GM21529 (cell line): ENCODE data around the gene OR5AC2.

Source experiments
- ATAC-seq: cut with Tn5 transposase; IDR thresholded peaks from one replicate; pipeline ENCODE4 v1.9.1; 2021; ENCODE audit not compliant: unreplicated experiment

The OR5AC2 gene, protein sequence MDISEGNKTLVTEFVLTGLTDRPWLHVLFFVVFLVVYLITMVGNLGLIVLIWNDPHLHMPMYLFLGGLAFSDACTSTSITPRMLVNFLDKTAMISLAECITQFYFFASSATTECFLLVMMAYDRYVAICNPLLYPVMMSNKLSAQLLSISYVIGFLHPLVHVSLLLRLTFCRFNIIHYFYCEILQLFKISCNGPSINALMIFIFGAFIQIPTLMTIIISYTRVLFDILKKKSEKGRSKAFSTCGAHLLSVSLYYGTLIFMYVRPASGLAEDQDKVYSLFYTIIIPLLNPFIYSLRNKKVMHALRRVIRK

GRCh38 chr3:98086873-98087272 is at the start of gene OR5AC2:
Gene OR5AC2 (plus strand): TSS chr3:98087173. CDS start chr3:98087173, 0 bp downstream.
- no peak for ATAC-seq

GRCh38 chr3:98038286-98038685 is 48.7 kb upstream of the OR5AC2 start:
- no peak for ATAC-seq

- no peak for ATAC-seq
These were observed 48.1 kb upstream of the OR5AC2 start for GRCh38 chr3:98038876-98039275.

DNA sequence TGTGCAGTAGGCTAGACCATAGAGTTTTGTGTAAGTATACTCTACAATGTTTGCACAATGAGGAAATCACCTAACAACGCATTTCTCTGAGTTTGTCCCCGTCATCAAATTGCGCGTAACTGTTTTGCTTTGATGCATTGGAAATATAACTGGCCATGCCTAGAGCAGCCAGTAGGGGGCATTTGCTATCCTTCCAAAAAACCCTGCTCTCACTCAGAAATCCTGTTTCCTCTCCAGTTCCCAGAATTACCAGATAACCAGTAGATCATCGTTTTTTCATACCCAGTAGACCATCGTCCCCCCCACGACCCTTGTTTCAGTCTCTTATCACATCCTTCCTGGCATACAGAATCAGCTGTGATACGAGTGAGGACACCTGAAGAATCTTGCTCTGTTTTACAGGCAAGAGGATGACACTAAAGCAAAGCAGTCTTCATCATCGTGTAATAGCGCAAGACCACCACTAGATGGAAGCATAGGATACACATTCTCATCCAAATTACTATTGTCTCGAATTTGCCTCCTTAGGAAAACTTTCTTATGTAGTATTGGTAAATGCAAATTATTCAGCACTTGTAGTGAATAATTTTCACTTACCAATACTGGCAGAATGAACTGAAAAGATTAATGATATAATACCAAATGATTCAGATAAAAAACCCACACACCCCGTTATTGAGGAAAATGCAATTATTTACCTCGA is 47.5 kb upstream of the OR5AC2 start:
- ATAC-seq: peak; percentile 96

GRCh38 chr3:98041350-98041749 is 45.6 kb upstream of the OR5AC2 start:
- no peak for ATAC-seq

DNA sequence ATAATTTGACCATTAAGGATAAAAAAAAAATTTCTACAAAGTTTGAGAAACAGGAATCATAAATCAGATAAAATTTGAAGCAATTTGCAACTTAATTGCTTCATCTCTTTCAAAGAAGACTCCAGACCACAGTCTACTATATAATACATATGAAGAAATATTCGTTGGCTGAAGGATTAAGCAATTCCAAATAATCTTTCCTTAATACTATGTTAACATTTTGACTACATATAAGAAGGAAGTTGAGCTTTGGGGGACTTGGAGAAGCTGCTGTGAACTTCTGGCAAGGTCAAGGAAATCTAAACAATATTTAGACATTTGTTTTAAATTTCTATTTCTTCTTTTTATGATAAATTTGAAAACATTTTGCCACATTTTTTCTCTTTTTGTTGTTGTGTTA is 38.4 kb upstream of the OR5AC2 start:
- no peak for ATAC-seq

DNA sequence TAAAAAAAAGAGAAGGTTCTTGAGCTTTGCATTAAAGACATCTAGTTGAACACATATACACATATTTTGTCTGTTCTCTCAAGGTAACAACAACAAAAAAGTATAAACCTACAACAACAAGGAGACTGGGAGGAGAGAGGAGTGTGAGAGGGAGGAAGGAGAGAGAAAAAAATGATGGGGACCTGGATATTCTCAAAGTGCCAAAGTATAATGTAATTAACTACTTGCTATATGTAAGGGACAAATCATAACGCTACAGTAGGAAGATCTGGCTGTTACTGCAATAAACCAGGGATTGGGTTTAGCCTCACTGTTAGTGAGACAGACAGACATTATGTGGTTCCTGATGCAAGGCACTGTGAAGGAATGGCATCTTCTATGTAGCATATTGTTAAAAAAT is 37.7 kb upstream of the OR5AC2 start:
- ATAC-seq: no peak

- ATAC-seq: no peak
These were observed 30.9 kb upstream of the OR5AC2 start for GRCh38 chr3:98056035-98056434.

- no peak for ATAC-seq
These were observed 29.3 kb upstream of the OR5AC2 start for GRCh38 chr3:98057631-98058030.

DNA sequence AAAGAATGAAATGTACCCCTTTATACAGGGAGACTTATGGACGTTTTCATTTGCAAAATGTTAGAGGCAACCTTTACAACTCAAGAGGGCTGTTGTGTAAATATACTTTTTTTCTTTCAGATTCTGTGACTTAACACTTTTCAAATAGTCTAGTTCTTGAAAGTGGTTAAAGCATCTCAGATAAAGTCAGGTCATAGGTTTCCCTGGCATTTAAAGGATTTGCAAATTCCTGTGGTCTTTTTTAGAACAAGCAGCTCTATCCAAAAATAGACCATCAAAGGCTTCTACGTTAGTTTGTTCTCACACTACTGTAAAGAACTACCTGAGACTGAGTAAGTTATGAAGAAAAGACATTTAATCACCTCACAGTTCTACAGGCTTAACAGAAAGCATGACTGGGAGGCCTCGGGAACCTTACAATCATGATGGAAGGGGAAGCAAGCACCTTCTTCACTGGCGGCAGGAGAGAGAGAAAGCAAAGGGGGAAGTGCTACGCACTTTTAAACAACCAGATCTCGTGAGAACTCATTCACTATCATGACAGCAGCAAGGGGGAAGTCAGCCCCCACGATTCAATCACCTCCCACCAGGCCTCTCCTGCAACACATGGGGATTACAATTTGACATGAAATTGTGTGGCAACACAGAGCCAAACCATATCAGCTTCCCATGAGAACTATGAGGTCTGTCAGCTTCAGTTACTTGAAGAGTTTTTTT is 28.6 kb upstream of the OR5AC2 start:
- no peak for ATAC-seq

- ATAC-seq: no peak
These were observed 18.1 kb upstream of the OR5AC2 start for GRCh38 chr3:98068824-98069223.

DNA sequence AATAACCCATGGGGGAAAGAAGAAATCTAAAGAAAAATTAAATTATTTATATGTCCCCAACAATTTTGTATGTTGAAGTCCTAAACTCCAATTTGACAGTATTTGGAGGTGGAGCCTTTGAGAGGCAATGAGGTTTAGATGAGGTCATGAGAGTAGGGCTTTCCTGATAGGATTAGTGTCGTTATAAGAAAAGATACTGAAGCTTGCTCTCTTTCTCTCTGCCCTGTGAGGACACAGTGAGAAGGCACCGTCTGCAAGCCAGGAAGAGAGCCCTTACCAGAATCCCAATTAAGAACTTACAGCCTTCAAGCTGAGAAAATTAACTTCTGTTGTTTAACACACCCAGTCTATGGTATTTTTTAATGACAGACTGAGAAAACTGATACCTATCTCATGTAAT is 16.1 kb upstream of the OR5AC2 start:
- no peak for ATAC-seq

DNA sequence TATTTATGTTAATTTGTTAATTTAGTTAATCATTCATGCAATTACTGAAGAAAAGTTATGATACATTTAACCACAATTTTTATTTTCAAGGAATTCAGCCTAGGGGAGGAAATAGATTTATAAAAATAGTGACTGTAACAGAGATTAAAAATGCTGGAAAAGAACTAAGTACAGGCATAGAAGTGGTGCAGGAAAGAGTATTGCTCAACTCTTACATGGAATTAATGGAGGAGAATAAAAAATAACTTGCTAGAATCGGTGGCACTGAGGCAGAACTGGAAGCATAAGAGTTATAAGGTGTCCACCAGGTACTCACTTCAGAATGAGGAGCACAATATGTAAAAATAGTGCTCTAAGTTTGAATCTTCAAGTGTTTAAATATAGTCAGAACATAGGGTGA is 13.5 kb upstream of the OR5AC2 start:
- no peak for ATAC-seq

- no peak for ATAC-seq
These were observed 8.9 kb downstream of the OR5AC2 start for GRCh38 chr3:98095882-98096281.

- ATAC-seq: no peak
These were observed 12.9 kb downstream of the OR5AC2 start for GRCh38 chr3:98099848-98100247.

- ATAC-seq: no peak
These were observed 21.2 kb downstream of the OR5AC2 start for GRCh38 chr3:98108162-98108561.

DNA sequence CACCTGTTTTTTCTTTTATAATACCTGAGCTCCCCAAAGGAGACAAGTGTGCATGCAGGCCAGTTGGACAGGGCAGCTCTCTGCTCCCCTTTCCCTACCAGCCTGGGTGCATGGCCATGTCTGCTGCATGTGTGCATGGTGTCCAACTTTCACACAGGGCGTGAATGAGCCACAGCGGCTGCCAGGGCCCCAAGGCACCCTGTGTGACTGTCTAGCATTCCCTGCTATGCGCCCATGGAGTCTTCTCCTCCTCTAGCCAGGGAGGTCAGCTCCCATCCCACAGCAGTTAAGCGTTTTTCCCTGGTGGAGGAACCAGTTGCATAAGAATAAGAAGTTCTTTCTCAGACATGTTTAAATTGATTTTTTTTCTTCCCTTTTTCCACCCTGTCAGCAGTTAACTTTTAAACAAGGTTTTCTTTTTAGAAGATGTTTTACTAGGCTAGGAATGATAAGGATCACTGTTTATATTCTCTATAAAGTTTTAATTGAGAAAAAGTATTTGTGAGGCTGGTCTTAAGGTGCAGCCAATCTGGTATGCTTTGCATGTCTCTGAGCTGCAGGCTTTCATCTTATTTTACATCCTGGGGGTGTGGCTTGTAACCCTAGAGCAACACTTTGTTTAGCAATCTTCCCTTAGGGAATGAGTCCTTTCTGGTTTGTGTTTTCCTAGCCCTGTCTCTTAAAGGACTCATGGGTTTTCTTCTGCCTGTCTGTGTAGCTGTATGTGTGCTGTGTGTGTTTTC is 23.0 kb downstream of the OR5AC2 start:
- ATAC-seq: no peak

DNA sequence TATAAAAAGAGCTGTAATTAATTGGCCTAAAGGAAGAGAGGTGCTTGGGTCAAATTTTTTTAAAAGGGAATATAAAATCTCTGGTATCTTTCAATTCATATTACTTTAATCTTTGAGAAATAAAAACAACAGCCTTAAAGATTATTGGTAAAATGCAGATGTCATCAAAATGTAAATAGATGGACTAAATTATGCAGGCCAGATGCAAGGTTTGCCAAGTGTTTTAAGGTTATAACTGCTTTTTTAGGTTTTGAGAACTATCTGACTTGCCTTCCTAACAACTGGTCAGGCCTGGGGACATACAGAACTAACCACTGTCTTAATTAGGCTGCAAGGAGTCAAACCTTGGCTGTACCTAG is 23.6 kb downstream of the OR5AC2 start:
- ATAC-seq: no peak

- ATAC-seq: no peak
These were observed 27.3 kb downstream of the OR5AC2 start for GRCh38 chr3:98114264-98114663.

DNA sequence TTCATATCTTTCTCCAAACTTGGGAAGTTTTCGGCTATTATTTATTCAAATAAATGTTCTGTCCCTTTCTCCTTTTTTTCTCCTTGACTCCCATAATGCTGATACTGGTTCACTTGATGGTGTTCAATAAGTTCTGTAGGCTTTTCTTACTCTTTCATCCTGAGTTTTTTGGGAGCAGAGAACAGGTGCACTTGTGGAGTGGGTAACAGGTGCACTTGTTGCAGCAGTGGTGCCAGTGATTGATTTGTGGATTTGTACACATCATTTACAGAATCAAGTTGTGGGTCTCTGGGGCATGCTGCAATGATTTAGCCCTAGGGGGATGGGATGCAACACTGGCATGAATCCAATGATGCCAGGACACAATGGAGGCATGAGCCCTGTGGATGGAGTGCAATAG is 28.7 kb downstream of the OR5AC2 start:
- ATAC-seq: no peak

- no peak for ATAC-seq
These were observed 43.4 kb downstream of the OR5AC2 start, which contains the start of gene OR5H1 for GRCh38 chr3:98130421-98130820. Gene OR5H1 (plus strand): TSS chr3:98130721. CDS start chr3:98132698, 1,977 bp downstream.
